Astrocyte (in vitro differentiated cells and primary cell): ENCODE results near the gene MOSPD3. TPM values are rescaled to one million over a fixed set of nuclear protein-coding genes. Genes with fewer than 3 reads are reported as not detected.

ENCODE experiments used
- DNase-seq: peaks from one replicate; pipeline ENCODE4 v3.0.0-alpha.2; 2010; ENCODE audit warnings: low read depth
- FAIRE-seq: peaks from 2 replicates; lab custom pipeline; 2011; peaks lifted over from hg19 to GRCh38; lab: Jason Lieb, UNC
- H2AFZ ChIP-seq: 2 replicates; pipeline ENCODE4 v1.6.0; 2012; ENCODE audit warnings: low read depth, low read length, inconsistent platforms
- H3K27ac ChIP-seq: 2 replicates; pipeline ENCODE4 v1.5.1; 2011; ENCODE audit warnings: low read depth, low read length, inconsistent platforms
- H3K27me3 ChIP-seq: 2 replicates; pipeline ENCODE4 v1.6.0; 2011; ENCODE audit warnings: low read length, inconsistent platforms; ENCODE audit not compliant: insufficient read depth
- H3K36me3 ChIP-seq: 2 replicates; pipeline ENCODE4 v1.5.1; 2011; ENCODE audit warnings: low read length, inconsistent platforms; ENCODE audit not compliant: insufficient read depth
- H3K4me1 ChIP-seq: 2 replicates; pipeline ENCODE4 v1.5.1; 2011; ENCODE audit warnings: low read length, inconsistent platforms; ENCODE audit not compliant: insufficient read depth
- H3K4me2 ChIP-seq: 2 replicates; pipeline ENCODE4 v1.6.0; 2012; ENCODE audit warnings: low read length, inconsistent platforms
- H3K4me3 ChIP-seq: 2 replicates; pipeline ENCODE4 v1.5.1; 2011; ENCODE audit warnings: low read depth, mild to moderate bottlenecking, low read length, inconsistent platforms; ENCODE audit not compliant: insufficient read depth
- H3K79me2 ChIP-seq: 2 replicates; pipeline ENCODE4 v1.6.0; 2012; ENCODE audit warnings: mild to moderate bottlenecking, low read length, inconsistent platforms; ENCODE audit not compliant: insufficient read depth
- H3K9ac ChIP-seq: 2 replicates; pipeline ENCODE4 v1.6.0; 2012; ENCODE audit warnings: mild to moderate bottlenecking, low read length, inconsistent platforms
- H3K9me3 ChIP-seq: 2 replicates; pipeline ENCODE4 v1.5.1; 2012; ENCODE audit warnings: low read depth, mild to moderate bottlenecking, low read length, inconsistent platforms; ENCODE audit not compliant: insufficient read depth
- H4K20me1 ChIP-seq: 2 replicates; pipeline ENCODE4 v1.6.0; 2012; ENCODE audit warnings: low read length, inconsistent platforms; ENCODE audit not compliant: insufficient read depth
- H3K27ac Mint-ChIP-seq: one replicate; pipeline ENCODE4 v1.8.0; 2021; ENCODE audit warnings: mild to moderate bottlenecking, mixed read lengths; ENCODE audit not compliant: unreplicated experiment
- H3K27me3 Mint-ChIP-seq: one replicate; pipeline ENCODE4 v1.8.0; 2021; ENCODE audit warnings: low read depth, mixed read lengths; ENCODE audit not compliant: unreplicated experiment
- H3K36me3 Mint-ChIP-seq: one replicate; pipeline ENCODE4 v1.8.0; 2021; ENCODE audit warnings: low read depth, mixed read lengths; ENCODE audit not compliant: unreplicated experiment
- H3K4me1 Mint-ChIP-seq: one replicate; pipeline ENCODE4 v1.8.0; 2021; ENCODE audit warnings: low read depth, mixed read lengths; ENCODE audit not compliant: unreplicated experiment
- H3K4me3 Mint-ChIP-seq: one replicate; pipeline ENCODE4 v1.8.0; 2021; ENCODE audit warnings: mild to moderate bottlenecking, moderate library complexity, mixed read lengths; ENCODE audit not compliant: unreplicated experiment
- H3K9me3 Mint-ChIP-seq: one replicate; pipeline ENCODE4 v1.8.0; 2021; ENCODE audit warnings: mild to moderate bottlenecking, mixed read lengths; ENCODE audit not compliant: unreplicated experiment
- EZH2 ChIP-seq: IDR thresholded peaks from 2 replicates; pipeline ENCODE4 v1.6.1; 2012; ENCODE audit warnings: mild to moderate bottlenecking, low read length, inconsistent platforms; ENCODE audit not compliant: insufficient read depth
- total RNA-seq: library from RNA; stranded (reverse); gene quantifications from 2 replicates; pipeline ENCODE4 v1.2.1, GENCODE V29; 2021
- TF ChIP-seq, protein P1 (sequence below): IDR thresholded peaks from 2 replicates; pipeline ENCODE4 v1.5.1; 2011; ENCODE audit warnings: low read depth, mild to moderate bottlenecking, inconsistent platforms, low read length, moderate library complexity; ENCODE audit not compliant: insufficient read depth

Gene MOSPD3
- total RNA-seq, 1 donor from 2014 or later = 18.8 TPM

DNA sequence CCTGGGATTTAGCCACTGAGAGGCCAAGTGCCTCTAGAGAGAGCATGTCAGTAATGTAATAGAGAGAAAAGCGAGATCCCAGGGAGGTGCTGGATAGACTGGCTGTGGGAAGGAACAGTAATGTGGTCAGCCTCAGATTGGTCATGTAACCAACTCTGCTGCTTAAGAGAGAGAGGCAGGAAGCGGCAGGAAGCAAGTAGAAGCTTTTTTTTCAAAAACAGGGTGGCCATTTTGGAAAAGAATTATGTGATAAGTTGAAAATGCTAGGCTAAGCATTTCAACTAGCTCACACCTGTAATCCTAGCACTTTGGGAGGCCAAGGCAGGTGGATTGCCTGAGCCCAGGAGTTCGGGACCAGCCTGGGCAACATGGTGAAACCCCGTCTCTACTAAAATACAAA is 13.9 kb upstream of the MOSPD3 start:
- no peak overlapping the region for H2AFZ ChIP-seq
- H3K27me3 Mint-ChIP-seq = peaks cover 6% of the 10 kb centered on the region
- no peaks in the 10 kb centered on the region for H3K9me3 Mint-ChIP-seq
- no peaks in the 10 kb centered on the region for H3K9me3 ChIP-seq
- H3K79me2 ChIP-seq = peaks cover 2% of the 10 kb centered on the region
- no peak overlapping the region for H3K27ac ChIP-seq
- no peak overlapping the region for H3K4me3 ChIP-seq
- H3K27ac Mint-ChIP-seq = peak overlapping the region; percentile 78
- TF ChIP-seq EZH2 = no peak
- TF ChIP-seq, protein P1, sequence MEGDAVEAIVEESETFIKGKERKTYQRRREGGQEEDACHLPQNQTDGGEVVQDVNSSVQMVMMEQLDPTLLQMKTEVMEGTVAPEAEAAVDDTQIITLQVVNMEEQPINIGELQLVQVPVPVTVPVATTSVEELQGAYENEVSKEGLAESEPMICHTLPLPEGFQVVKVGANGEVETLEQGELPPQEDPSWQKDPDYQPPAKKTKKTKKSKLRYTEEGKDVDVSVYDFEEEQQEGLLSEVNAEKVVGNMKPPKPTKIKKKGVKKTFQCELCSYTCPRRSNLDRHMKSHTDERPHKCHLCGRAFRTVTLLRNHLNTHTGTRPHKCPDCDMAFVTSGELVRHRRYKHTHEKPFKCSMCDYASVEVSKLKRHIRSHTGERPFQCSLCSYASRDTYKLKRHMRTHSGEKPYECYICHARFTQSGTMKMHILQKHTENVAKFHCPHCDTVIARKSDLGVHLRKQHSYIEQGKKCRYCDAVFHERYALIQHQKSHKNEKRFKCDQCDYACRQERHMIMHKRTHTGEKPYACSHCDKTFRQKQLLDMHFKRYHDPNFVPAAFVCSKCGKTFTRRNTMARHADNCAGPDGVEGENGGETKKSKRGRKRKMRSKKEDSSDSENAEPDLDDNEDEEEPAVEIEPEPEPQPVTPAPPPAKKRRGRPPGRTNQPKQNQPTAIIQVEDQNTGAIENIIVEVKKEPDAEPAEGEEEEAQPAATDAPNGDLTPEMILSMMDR = no peak
- DNase-seq = no peak
- no peak overlapping the region for H3K9ac ChIP-seq
- H3K4me1 ChIP-seq = peaks cover 12% of the 10 kb centered on the region
- no peaks in the 10 kb centered on the region for H4K20me1 ChIP-seq
- H3K4me1 Mint-ChIP-seq = peaks cover 7% of the 10 kb centered on the region
- H3K4me3 Mint-ChIP-seq = no peak overlapping the region
- no peaks in the 10 kb centered on the region for H3K36me3 ChIP-seq
- no peak overlapping the region for H3K4me2 ChIP-seq
- no peaks in the 10 kb centered on the region for H3K27me3 ChIP-seq
- no peak for FAIRE-seq
- peaks cover 7% of the 10 kb centered on the region for H3K36me3 Mint-ChIP-seq

DNA sequence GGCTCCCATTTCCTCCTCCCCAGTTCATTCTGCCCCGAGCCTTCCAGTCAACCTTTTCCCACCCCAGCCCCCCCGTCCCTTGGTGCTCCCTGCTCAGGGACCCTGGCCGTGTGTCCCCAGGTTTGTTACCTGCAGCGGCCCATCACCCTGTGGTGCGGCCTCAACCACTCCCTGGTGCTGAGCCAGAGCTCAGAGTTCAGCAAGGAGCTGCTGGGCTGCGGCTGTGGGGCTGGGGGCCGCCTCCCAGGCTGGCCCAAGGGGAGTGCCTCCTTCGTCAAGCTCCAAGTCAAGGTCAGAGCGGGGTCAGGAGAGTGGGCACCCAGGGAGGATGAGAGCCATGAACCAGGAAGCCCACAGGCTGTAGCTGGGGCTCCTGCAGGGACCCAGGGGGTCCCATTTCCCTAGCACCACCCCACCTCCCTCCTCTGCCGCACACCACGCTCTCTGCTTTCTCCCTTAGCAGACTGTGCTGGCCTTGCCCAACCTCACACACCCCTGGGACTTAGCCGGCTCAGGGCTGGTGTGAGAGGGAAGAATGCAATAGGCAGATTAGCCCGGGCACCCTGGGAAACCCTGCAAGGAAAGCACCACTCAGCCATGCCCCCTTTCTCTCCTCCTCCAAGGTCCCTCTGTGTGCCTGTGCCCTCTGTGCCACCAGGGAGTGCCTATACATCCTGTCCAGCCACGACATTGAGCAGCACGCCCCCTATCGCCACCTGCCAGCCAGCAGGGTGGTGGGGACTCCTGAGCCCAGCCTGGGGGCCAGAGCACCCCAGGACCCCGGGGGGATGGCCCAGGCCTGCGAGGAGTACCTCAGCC is 12.2 kb upstream of the MOSPD3 start:
- no peak overlapping the region for H3K4me3 Mint-ChIP-seq
- H3K4me1 Mint-ChIP-seq = peaks cover 7% of the 10 kb centered on the region
- H4K20me1 ChIP-seq = no peaks in the 10 kb centered on the region
- FAIRE-seq = no peak
- no peak overlapping the region for H3K9ac ChIP-seq
- H3K9me3 ChIP-seq = no peaks in the 10 kb centered on the region
- no peak overlapping the region for H2AFZ ChIP-seq
- H3K36me3 ChIP-seq = no peaks in the 10 kb centered on the region
- peaks cover 6% of the 10 kb centered on the region for H3K27me3 Mint-ChIP-seq
- H3K4me1 ChIP-seq = peaks cover 22% of the 10 kb centered on the region
- no peak overlapping the region for H3K4me3 ChIP-seq
- no peak for TF ChIP-seq EZH2
- TF ChIP-seq, protein P1 = no peak
- peaks cover 6% of the 10 kb centered on the region for H3K79me2 ChIP-seq
- H3K4me2 ChIP-seq = no peak overlapping the region
- peaks cover 6% of the 10 kb centered on the region for H3K36me3 Mint-ChIP-seq
- no peaks in the 10 kb centered on the region for H3K27me3 ChIP-seq
- no peak overlapping the region for H3K27ac ChIP-seq
- H3K27ac Mint-ChIP-seq = no peak overlapping the region
- no peak for DNase-seq
- H3K9me3 Mint-ChIP-seq = no peaks in the 10 kb centered on the region

DNA sequence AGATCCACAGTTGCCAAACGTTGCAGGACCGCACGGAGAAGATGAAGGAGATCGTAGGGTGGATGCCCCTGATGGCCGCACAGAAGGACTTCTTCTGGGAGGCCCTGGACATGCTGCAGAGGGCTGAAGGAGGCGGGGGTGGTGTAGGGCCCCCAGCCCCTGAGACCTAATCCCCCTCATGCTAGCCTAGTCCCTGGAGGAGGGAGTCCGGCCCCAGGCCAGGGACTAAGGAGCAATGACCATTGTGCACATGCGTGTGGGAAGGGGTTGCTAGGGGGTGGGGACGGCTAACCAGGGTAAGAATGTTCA is 11.7 kb upstream of the MOSPD3 start:
- Histone ChIP-seq H2AFZ (no peak overlapping the region), H3K27ac (no peak overlapping the region), H3K9ac (no peak overlapping the region), H3K4me2 (no peak overlapping the region), H4K20me1 (peaks cover under 1% of the 10 kb centered on the region), H3K27me3 (no peaks in the 10 kb centered on the region), H3K9me3 (no peaks in the 10 kb centered on the region), H3K36me3 (no peaks in the 10 kb centered on the region), H3K4me3 (no peak overlapping the region), H3K4me1 (peaks cover 27% of the 10 kb centered on the region), H3K79me2 (peaks cover 6% of the 10 kb centered on the region)
- no peak overlapping the region for H3K4me3 Mint-ChIP-seq
- FAIRE-seq (no peak), DNase-seq (no peak)
- H3K4me1 Mint-ChIP-seq = peaks cover 7% of the 10 kb centered on the region
- H3K27me3 Mint-ChIP-seq = peaks cover 7% of the 10 kb centered on the region
- H3K27ac Mint-ChIP-seq = no peak overlapping the region
- H3K36me3 Mint-ChIP-seq = peaks cover 2% of the 10 kb centered on the region
- no peak for TF ChIP-seq EZH2
- TF ChIP-seq, protein P1 = no peak
- no peaks in the 10 kb centered on the region for H3K9me3 Mint-ChIP-seq
